Adrenal gland (tissue), 12 donors: Measurements from ENCODE around the gene GALNTL6. TPM values are rescaled to one million over a fixed set of nuclear protein-coding genes. Genes with fewer than 3 reads are reported as not detected.

Experiments
- DNase-seq, 7 donors: peaks; one replicate each; pipeline ENCODE4 v3.0.0-alpha.2; 2019 to 2020
- H3K27ac ChIP-seq, 5 donors: fragments of 200-600 bp; sonication (generic) in 4 of 5; 1 replicate in 3 of 5; 2 replicates in 2 of 5; pipeline versions ENCODE4 v1.5.1 to v1.8.0; 2016 to 2020; ENCODE audit warnings: mild to moderate bottlenecking in 1 of 5
- H3K27me3 ChIP-seq: fragments of 200-600 bp; 2 replicates; pipeline ENCODE4 v1.8.0; 2021
- H3K36me3 ChIP-seq, 2 donors: fragments of 200-600 bp; replicated peaks in 1 of 2; 1 replicate in 1 of 2; 2 replicates in 1 of 2; pipeline versions ENCODE4 v1.5.1 to v1.8.0; 2018 to 2022
- H3K4me1 ChIP-seq, 2 donors: fragments of 200-600 bp; replicated peaks in 1 of 2; 1 replicate in 1 of 2; 2 replicates in 1 of 2; pipeline versions ENCODE4 v1.5.1 to v1.8.0; 2018 to 2021
- H3K4me3 ChIP-seq, 4 donors: fragments of 200-600 bp; sonication (generic) in 3 of 4; one replicate each; pipeline ENCODE4 v1.5.1; 2016 to 2018
- H3K9me3 ChIP-seq, 3 donors: fragments of 200-600 bp; sonication (generic) in 1 of 3; replicated peaks in 1 of 3; 1 replicate in 2 of 3; 2 replicates in 1 of 3; pipeline versions ENCODE4 v1.5.1 to v1.8.0; 2016 to 2021
- POLR2A ChIP-seq, 2 donors: fragments of 450-650 bp; IDR thresholded peaks; one replicate each; pipeline ENCODE4 v1.6.1; 2017; ENCODE audit warnings: antibody characterized with exemption in 2 of 2, mild to moderate bottlenecking in 2 of 2, moderate library complexity in 1 of 2
- WGBS, 4 donors: extraction: QIAGEN DNeasy Blood & Tissue Kit in 2 of 4; methylation state at CpG; one replicate each; pipeline versions ENCODE4 v1.1.5 to v1.1.7; 2013 to 2017; 5-methylcytosine and 5-hydroxymethylcytosine counted together
- intact Hi-C, 2 donors: fragments of 100-400 bp; cut with DNase I; formaldehyde crosslinking; loops; one replicate each; pipeline versions ENCODE4 v1.14.1 to v1.15.0; 2022 to 2023
- polyA plus RNA-seq, 3 donors: library from polyadenylated mRNA; stranded (reverse); fragments of 200-250 nt in 2 of 3; fragments of 350-450 nt in 1 of 3; fragmentation: Illumina TruSeq in 1 of 3; extraction: RNeasy Lipid Tissue Mini Kit (QIAGEN cat#74804) in 1 of 3; gene quantifications; one replicate each; pipeline ENCODE4 v1.2.3, GENCODE V29; 2013 to 2014
- total RNA-seq, 9 donors: library from RNA; depleted of rRNA in 4 of 9; stranded (reverse); fragments of >200 nt in 4 of 9; fragments of 120-200 nt in 1 of 9; fragmentation: NEBNext Ultra II Directional in 1 of 9; extraction: Animal tissue kit (Norgen Biotek cat#: 25700) in 1 of 9; gene quantifications; one replicate each; pipeline versions ENCODE4 v1.1.0 to v1.2.4, GENCODE V29; 2013 to 2023
- TF ChIP-seq, protein P1 (sequence below), 6 experiments: fragments of 450-650 bp in 4 of 6; fragments of 200-600 bp in 2 of 6; sonication (generic) in 1 of 6; IDR thresholded peaks; 1 replicate in 5 of 6; 2 replicates in 1 of 6; pipeline versions ENCODE4 v1.5.1 to v1.8.0; 2016 to 2021; ENCODE audit warnings: antibody characterized with exemption in 6 of 6, mild to moderate bottlenecking in 2 of 6, moderate library complexity in 1 of 6
- donor health status: healthy with polysubstance abuse.
- donor health status: Bipolar disorder and iron deficiency.
- donor health status: DM: yes; HTN: yes; CAD: no.
- donor health status: DM: no; HTN: no; CAD: no.
- donor health status: DM: no; HTN: no; CAD: no.
- donor health status: DM: yes; HTN: yes; CAD: no.

Gene GALNTL6
- total and polyA plus RNA-seq, 12 donors = 0.10 to 0.96 (median 0.42) TPM; not detected in 1

- WGBS, 4 donors = 68 to 75% (median 70%) methylated on average over 5 of the region's 5 CpGs
- H3K27ac ChIP-seq = no peak overlapping the region
- DNase-seq = no peak
- H3K4me1 ChIP-seq = no peaks in the 10 kb centered on the region
- H3K9me3 ChIP-seq = no peaks in the 10 kb centered on the region
- no peak for TF ChIP-seq POLR2A (IDR thresholded peaks at IDR 0.05)
- TF ChIP-seq, protein P1, sequence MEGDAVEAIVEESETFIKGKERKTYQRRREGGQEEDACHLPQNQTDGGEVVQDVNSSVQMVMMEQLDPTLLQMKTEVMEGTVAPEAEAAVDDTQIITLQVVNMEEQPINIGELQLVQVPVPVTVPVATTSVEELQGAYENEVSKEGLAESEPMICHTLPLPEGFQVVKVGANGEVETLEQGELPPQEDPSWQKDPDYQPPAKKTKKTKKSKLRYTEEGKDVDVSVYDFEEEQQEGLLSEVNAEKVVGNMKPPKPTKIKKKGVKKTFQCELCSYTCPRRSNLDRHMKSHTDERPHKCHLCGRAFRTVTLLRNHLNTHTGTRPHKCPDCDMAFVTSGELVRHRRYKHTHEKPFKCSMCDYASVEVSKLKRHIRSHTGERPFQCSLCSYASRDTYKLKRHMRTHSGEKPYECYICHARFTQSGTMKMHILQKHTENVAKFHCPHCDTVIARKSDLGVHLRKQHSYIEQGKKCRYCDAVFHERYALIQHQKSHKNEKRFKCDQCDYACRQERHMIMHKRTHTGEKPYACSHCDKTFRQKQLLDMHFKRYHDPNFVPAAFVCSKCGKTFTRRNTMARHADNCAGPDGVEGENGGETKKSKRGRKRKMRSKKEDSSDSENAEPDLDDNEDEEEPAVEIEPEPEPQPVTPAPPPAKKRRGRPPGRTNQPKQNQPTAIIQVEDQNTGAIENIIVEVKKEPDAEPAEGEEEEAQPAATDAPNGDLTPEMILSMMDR (IDR thresholded peaks at IDR 0.05) = no peak
- no peaks in the 10 kb centered on the region for H3K27me3 ChIP-seq
- H3K36me3 ChIP-seq = no peaks in the 10 kb centered on the region
- intact Hi-C loops = no loop called here
- H3K4me3 ChIP-seq = no peak overlapping the region
Observed at GRCh38 chr4:171924746-171925376, 111.7 kb downstream of the GALNTL6 start.

DNA sequence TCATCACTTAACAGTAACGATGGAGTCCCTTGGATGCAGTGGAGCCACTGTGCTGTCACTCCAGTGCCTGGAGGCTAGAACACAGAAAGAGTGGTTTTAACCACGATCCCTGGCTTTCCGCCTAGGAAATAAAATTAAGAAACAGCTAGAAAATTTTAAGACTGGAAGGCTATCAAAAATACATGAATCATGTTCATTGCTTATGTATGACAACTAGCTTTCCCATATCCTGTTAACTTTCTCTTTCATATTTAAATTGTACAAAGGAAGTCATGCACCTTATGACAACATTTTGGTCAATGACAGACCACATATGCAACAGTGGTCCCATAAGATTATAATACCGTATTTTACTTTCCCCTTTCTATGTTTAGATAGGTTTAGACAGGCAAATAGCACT is 115.1 kb downstream of the GALNTL6 start:
- no peak overlapping the region for H3K27ac ChIP-seq

DNA sequence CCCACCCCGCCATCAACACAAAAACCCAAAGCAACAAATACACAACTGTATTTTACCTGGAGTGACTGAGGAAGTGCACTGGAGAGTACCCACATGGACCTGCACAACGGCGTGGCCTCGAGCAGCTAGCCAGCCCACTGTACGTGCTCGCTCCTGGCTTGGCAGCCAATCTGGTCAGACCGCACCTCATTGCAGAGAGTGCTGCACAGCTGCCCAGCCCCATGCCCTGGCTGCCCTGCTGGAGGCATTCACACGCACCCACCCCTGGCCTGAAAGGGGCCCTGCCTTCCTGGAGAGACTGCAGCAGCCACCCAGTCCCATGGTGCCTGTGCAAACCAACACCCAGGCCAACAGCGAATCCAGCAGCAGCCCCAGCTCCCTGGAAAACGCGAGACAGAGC is 116.3 kb downstream of the GALNTL6 start:
- DNase-seq = no peak
- H3K4me3 ChIP-seq = no peak overlapping the region
- WGBS, 4 donors = 81 to 94% (median 91%) methylated on average over 3 to 11 of the region's 11 CpGs
- intact Hi-C loops = no loop called here
- H3K4me1 ChIP-seq = no peaks in the 10 kb centered on the region
- no peak overlapping the region for H3K27ac ChIP-seq
- no peak for TF ChIP-seq POLR2A (IDR thresholded peaks at IDR 0.05)
- no peaks in the 10 kb centered on the region for H3K27me3 ChIP-seq
- H3K36me3 ChIP-seq = no peaks in the 10 kb centered on the region
- H3K9me3 ChIP-seq = no peaks in the 10 kb centered on the region

More for the DNA sequence above, 115.1 kb downstream of the GALNTL6 start:
- H3K4me1 ChIP-seq = no peaks in the 10 kb centered on the region
- H3K9me3 ChIP-seq = no peaks in the 10 kb centered on the region
- intact Hi-C loops = no loop called here
- 72 to 85% (median 78%) methylated on average over 4 of the region's 4 CpGs for WGBS, 4 donors
- TF ChIP-seq, protein P1 (IDR thresholded peaks at IDR 0.05) = no peak
- H3K4me3 ChIP-seq = no peak overlapping the region
- no peaks in the 10 kb centered on the region for H3K36me3 ChIP-seq
- no peak for DNase-seq
- H3K27me3 ChIP-seq = no peaks in the 10 kb centered on the region

GRCh38 chr4:171929907-171930306 is 116.7 kb downstream of the GALNTL6 start:
- no peaks in the 10 kb centered on the region for H3K27me3 ChIP-seq
- no peak overlapping the region for H3K27ac ChIP-seq
- H3K36me3 ChIP-seq = no peaks in the 10 kb centered on the region
- TF ChIP-seq POLR2A (IDR thresholded peaks at IDR 0.05) = no peak
- TF ChIP-seq, protein P1 (IDR thresholded peaks at IDR 0.05) = no peak
- no peak overlapping the region for H3K4me3 ChIP-seq
- H3K9me3 ChIP-seq = no peaks in the 10 kb centered on the region
- no peaks in the 10 kb centered on the region for H3K4me1 ChIP-seq
- no peak for DNase-seq
- intact Hi-C loops = no loop called here
- WGBS, 4 donors = 87 to 90% (median 89%) methylated on average over 6 to 8 of the region's 8 CpGs

DNA sequence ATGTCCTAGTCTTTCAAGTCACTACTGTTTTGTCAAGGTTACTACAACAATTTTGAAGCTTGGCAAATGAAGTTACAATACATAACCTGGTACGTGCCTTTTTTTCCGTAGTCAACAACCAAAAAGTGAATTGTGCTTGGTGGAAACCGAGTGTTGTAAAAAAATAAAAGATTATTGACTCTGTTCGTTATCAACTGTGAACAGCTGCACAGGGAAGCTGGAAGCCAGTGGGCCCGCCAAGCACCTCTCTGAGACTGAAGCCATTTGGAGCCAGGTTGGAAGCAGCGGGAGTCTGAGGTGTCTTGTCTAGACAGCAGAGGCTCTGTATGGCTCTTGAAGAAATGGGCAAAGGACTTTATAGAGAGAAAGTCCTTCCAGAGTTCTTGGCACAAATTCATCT is 119.0 kb downstream of the GALNTL6 start:
- intact Hi-C loops = no loop called here
- Histone ChIP-seq H3K4me3 (no peak overlapping the region), H3K9me3 (no peaks in the 10 kb centered on the region), H3K27me3 (no peaks in the 10 kb centered on the region), H3K27ac (no peak overlapping the region), H3K4me1 (no peaks in the 10 kb centered on the region), H3K36me3 (no peaks in the 10 kb centered on the region)
- WGBS, 4 donors = 69 to 83% (median 80%) methylated on average over 6 of the region's 6 CpGs
- no peak for DNase-seq
- no peak for TF ChIP-seq POLR2A (IDR thresholded peaks at IDR 0.05)
- TF ChIP-seq, protein P1 (IDR thresholded peaks at IDR 0.05) = no peak
